Body of pancreas (tissue), 4 donors: ENCODE results near the gene BLOC1S6. TPM values are rescaled to one million over a fixed set of nuclear protein-coding genes. Genes with fewer than 3 reads are reported as not detected.

Experiments
- ATAC-seq: fragments of 150-250 bp; one replicate; pipeline ENCODE4 v1.9.1; 2016
- DNase-seq, 4 donors: peaks; one replicate each; pipeline ENCODE4 v3.0.0-alpha.2; 2019
- H3K27ac ChIP-seq, 4 donors: fragments of 200-600 bp; sonication (generic); 1 replicate in 3 of 4; 2 replicates in 1 of 4; pipeline versions ENCODE4 v1.5.1 to v1.6.1; 2016 to 2019; ENCODE audit warnings: mild to moderate bottlenecking in 1 of 4, mixed read lengths in 1 of 4, moderate library complexity in 1 of 4
- H3K27me3 ChIP-seq, 2 donors: fragments of 200-600 bp; sonication (generic); one replicate each; pipeline ENCODE4 v1.6.0; 2016; ENCODE audit warnings: mild to moderate bottlenecking in 1 of 2
- H3K36me3 ChIP-seq, 2 donors: fragments of 200-600 bp; sonication (generic); replicated peaks in 1 of 2; 2 replicates each; pipeline ENCODE4 v1.5.1; 2016; ENCODE audit warnings: low read depth in 2 of 2; ENCODE audit not compliant: insufficient read depth in 1 of 2
- H3K4me1 ChIP-seq: fragments of 200-600 bp; sonication (generic); one replicate; pipeline ENCODE4 v1.6.0; 2016
- H3K4me3 ChIP-seq, 2 donors: fragments of 200-600 bp; sonication (generic); 1 replicate in 1 of 2; 2 replicates in 1 of 2; pipeline ENCODE4 v1.5.1; 2016 to 2019
- H3K9me3 ChIP-seq, 3 donors: fragments of 200-600 bp; sonication (generic); 1 replicate in 2 of 3; 2 replicates in 1 of 3; pipeline ENCODE4 v1.5.1; 2016
- POLR2A ChIP-seq, 3 donors: fragments of 450-650 bp; IDR thresholded peaks; one replicate each; pipeline ENCODE4 v1.6.1; 2016; ENCODE audit warnings: antibody characterized with exemption in 3 of 3, mild to moderate bottlenecking in 2 of 3
- WGBS, 2 donors: methylation state at CpG; one replicate each; pipeline ENCODE4 v1.1.5; 2017; 5-methylcytosine and 5-hydroxymethylcytosine counted together
- intact Hi-C: fragments of 100-400 bp; cut with DNase I; formaldehyde crosslinking; loops from one replicate; pipeline ENCODE4 v1.15.1; 2023
- total RNA-seq, 2 donors: library from RNA; depleted of rRNA; stranded (reverse); fragments of >200 nt; gene quantifications; one replicate each; pipeline ENCODE4 v1.1.0, GENCODE V29; 2016
- TF ChIP-seq, protein P1 (sequence below), 7 experiments: fragments of 450-650 bp in 4 of 7; fragments of 200-600 bp in 3 of 7; sonication (generic) in 3 of 7; IDR thresholded peaks; one replicate each; pipeline ENCODE4 v1.5.1; 2016 to 2019; ENCODE audit warnings: antibody characterized with exemption in 7 of 7

Gene BLOC1S6
- total RNA-seq, 2 donors from 2014 or later, result 18.5 to 34.0 TPM

DNA sequence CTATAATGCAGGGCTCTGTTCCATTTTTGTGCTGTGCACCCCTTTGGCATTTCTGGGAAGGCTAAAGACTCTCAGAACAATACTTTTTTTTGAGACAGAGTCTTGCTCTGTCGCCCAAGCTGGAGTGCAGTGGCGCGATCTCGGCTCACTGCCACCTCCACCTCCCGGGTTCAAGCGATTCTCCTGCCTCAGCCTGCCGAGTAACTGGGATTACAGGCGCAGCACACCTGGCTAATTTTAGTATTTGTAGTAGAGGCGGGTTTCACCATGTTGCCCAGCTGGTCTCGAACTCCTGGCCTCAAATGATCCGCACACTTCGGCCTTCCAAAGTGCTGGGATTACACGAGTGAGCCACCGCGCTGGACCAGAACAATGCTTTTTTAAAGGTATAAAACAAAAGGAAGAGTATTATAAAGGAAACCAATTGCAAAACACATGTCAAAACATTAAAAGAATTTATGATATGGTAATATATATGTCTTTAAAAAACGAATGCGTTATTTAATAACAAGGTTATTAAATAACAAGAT lies 48.6 kb downstream of the BLOC1S6 start:
- TF ChIP-seq, protein P1, sequence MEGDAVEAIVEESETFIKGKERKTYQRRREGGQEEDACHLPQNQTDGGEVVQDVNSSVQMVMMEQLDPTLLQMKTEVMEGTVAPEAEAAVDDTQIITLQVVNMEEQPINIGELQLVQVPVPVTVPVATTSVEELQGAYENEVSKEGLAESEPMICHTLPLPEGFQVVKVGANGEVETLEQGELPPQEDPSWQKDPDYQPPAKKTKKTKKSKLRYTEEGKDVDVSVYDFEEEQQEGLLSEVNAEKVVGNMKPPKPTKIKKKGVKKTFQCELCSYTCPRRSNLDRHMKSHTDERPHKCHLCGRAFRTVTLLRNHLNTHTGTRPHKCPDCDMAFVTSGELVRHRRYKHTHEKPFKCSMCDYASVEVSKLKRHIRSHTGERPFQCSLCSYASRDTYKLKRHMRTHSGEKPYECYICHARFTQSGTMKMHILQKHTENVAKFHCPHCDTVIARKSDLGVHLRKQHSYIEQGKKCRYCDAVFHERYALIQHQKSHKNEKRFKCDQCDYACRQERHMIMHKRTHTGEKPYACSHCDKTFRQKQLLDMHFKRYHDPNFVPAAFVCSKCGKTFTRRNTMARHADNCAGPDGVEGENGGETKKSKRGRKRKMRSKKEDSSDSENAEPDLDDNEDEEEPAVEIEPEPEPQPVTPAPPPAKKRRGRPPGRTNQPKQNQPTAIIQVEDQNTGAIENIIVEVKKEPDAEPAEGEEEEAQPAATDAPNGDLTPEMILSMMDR (IDR thresholded peaks at IDR 0.05), result no peak
- TF ChIP-seq POLR2A (IDR thresholded peaks at IDR 0.05), result no peak
- Histone ChIP-seq H3K4me3 (peak overlapping the region; percentile 35 to 61), H3K27me3 (no peaks in the 10 kb centered on the region), H3K9me3 (no peaks in the 10 kb centered on the region), H3K27ac (peak overlapping the region; percentile 91 to 99 (median 94)), H3K4me1 (peaks cover 41% of the 10 kb centered on the region), H3K36me3 (no peaks in the 10 kb centered on the region)
- no peak for ATAC-seq
- intact Hi-C loops, result no loop called here
- WGBS, 2 donors, result 15 to 24% methylated on average over 17 of the region's 17 CpGs
- DNase-seq, result no peak

DNA sequence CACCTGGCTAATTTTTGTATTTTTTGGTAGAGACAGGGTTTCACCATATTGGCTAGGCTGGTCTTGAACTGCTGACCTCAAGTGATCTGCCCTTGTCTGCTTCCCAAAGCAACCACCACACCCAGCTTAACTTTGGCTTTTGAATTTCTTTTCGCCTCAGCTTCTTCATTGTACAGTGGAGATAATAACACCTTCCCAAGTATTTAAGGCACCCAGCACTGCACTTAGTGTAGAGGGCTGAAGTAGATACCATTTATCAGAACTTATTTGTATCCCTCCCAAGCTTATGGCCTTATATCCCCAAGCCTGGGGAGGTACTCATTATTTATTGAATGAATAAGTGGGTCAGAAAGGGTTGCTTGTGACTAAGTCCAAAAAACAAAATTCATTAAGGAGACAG lies 50.0 kb downstream of the BLOC1S6 start:
- intact Hi-C loops, result no loop called here
- TF ChIP-seq POLR2A (IDR thresholded peaks at IDR 0.05), result no peak
- TF ChIP-seq, protein P1 (IDR thresholded peaks at IDR 0.05), result no peak
- Histone ChIP-seq H3K27ac (peak overlapping the region; percentile 73 to 85 (median 79)), H3K4me1 (peaks cover 55% of the 10 kb centered on the region), H3K9me3 (no peaks in the 10 kb centered on the region), H3K4me3 (no peak overlapping the region), H3K27me3 (no peaks in the 10 kb centered on the region), H3K36me3 (no peaks in the 10 kb centered on the region)
- no peak for DNase-seq
- WGBS, 2 donors, result 77 to 89% methylated on average over 1 of the region's 1 CpG
- no peak for ATAC-seq

- peaks cover 59% of the 10 kb centered on the region for H3K4me1 ChIP-seq
- no peaks in the 10 kb centered on the region for H3K27me3 ChIP-seq
- 1% methylated on average over 6 of the region's 6 CpGs for WGBS, 2 donors
- TF ChIP-seq, protein P1 (IDR thresholded peaks at IDR 0.05), result no peak
- no peak for TF ChIP-seq POLR2A (IDR thresholded peaks at IDR 0.05)
- intact Hi-C loops, result no loop called here
- no peak overlapping the region for H3K4me3 ChIP-seq
- no peaks in the 10 kb centered on the region for H3K9me3 ChIP-seq
- H3K36me3 ChIP-seq, result no peaks in the 10 kb centered on the region
- ATAC-seq (peak; percentile 13), DNase-seq (peak; percentile 53 to 76 (median 64))
- H3K27ac ChIP-seq, result peak overlapping the region; percentile 73 to 85 (median 79)
Measured at GRCh38 chr15:45637552-45638033, 50.4 kb downstream of the BLOC1S6 start.

GRCh38 chr15:45640616-45641015 lies 53.4 kb downstream of the BLOC1S6 start:
- no peak for TF ChIP-seq POLR2A (IDR thresholded peaks at IDR 0.05)
- TF ChIP-seq, protein P1 (IDR thresholded peaks at IDR 0.05), result no peak
- ATAC-seq (no peak), DNase-seq (no peak)
- H3K4me3 ChIP-seq, result no peak overlapping the region
- H3K36me3 ChIP-seq, result no peaks in the 10 kb centered on the region
- H3K27ac ChIP-seq, result peak overlapping the region; percentile 55 to 81 (median 80)
- intact Hi-C loops, result no loop called here
- H3K4me1 ChIP-seq, result peaks cover 72% of the 10 kb centered on the region
- WGBS, 2 donors, result 34 to 52% methylated on average over 2 of the region's 2 CpGs
- no peaks in the 10 kb centered on the region for H3K9me3 ChIP-seq
- H3K27me3 ChIP-seq, result no peaks in the 10 kb centered on the region

DNA sequence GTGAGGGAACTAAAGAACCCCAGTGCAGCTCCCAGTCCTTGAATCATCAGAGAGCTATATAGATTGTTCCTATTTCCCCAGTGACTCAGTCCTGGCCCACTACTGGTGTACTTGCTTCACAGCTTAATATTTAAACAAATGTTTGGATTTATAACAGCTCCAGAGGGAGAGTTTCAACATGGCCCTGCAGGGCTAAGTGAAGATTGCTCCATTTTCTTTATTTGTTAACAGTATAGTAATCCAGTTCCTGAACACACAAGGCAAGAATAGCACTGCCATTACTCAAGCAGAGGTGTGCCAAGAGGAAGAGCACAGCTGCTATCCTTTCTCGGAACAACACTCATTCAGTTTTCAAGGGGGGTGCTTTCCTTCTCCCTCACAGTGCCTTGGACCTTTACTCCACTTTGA lies 54.2 kb downstream of the BLOC1S6 start:
- intact Hi-C loops, result no loop called here
- no peaks in the 10 kb centered on the region for H3K27me3 ChIP-seq
- no peak overlapping the region for H3K4me3 ChIP-seq
- ATAC-seq (peak; percentile 82), DNase-seq (peak; percentile 46 to 81 (median 68))
- H3K9me3 ChIP-seq, result no peaks in the 10 kb centered on the region
- H3K4me1 ChIP-seq, result peaks cover 78% of the 10 kb centered on the region
- no peaks in the 10 kb centered on the region for H3K36me3 ChIP-seq
- TF ChIP-seq, protein P1 (IDR thresholded peaks at IDR 0.05), result peak in 4 of 7 experiments; percentile 32 to 49 (median 34)
- no peak for TF ChIP-seq POLR2A (IDR thresholded peaks at IDR 0.05)
- WGBS, 2 donors, result 3 to 8% methylated on average over 1 of the region's 1 CpG
- peak overlapping the region; percentile 55 to 81 (median 80) for H3K27ac ChIP-seq
